HG03457 (cell line): ENCODE data around the gene PLXNB1.

ENCODE experiments used
- ATAC-seq: cut with Tn5 transposase; IDR thresholded peaks from one replicate; pipeline ENCODE4 v1.9.1; 2021; ENCODE audit warnings: moderate number of reproducible peaks; ENCODE audit not compliant: unreplicated experiment

Gene PLXNB1

DNA sequence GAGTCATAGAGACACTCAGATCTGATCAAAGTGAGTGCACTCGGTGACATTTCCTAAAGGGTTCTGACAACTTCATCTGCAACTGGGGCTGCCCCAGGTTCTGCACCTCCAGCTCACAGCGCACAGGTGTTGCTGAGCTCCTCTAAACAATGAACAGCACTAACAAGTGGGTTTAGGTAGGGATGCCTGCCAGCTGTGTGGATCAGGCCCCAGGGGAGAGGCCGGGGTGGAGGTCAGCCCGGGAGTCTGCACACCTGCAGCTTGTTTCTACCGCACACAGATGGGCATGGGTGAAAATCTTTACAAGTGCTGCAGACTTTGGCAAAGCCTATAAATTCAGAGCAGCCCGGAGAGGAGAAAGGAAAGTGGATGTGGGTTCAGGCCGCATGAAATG, 57.5 kb downstream of the PLXNB1 start:
- no peak for ATAC-seq

DNA sequence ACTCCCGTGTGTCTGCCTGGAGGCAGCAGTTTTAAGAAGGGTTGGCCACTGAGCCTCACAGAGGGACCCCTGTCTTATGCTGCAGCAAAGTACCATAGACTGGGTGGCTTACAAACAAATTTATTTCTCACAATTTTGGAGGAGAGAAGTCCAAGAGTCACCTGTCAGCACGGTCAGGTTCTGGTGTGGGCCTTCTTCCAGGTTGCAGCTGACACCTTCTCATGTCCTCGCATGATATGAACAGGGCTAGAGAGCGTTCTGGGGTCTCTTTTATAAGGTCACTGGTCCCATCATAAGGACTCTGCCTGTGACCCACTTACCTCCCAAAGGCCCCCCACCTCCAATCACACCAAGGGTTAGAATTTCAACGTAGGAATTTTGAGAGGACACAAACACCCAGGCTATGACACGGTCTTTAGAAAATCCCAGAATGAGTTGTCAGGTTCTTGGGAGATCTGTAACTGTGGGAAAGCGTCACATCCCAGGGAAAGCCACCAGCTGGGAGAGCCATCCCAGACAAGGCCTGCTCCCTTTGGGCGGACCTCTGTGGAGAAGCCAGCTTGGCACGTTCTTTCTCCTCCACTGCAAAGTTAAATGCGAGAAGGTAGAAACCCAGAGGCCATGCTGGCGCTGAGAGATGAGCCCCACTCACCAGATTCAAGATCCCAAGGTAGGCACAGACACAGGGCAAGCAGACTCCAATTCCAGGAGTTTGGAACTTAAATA, 58.1 kb downstream of the PLXNB1 start, which contains the start of gene FBXW12:
TSS of gene FBXW12 (plus strand) at position 569 of the 726 bp plus-strand sequence. CDS start 549 bp downstream, outside the sequence.
- no peak for ATAC-seq

GRCh38 chr3:48370333-48370713, 59.6 kb downstream of the PLXNB1 start:
- no peak for ATAC-seq

DNA sequence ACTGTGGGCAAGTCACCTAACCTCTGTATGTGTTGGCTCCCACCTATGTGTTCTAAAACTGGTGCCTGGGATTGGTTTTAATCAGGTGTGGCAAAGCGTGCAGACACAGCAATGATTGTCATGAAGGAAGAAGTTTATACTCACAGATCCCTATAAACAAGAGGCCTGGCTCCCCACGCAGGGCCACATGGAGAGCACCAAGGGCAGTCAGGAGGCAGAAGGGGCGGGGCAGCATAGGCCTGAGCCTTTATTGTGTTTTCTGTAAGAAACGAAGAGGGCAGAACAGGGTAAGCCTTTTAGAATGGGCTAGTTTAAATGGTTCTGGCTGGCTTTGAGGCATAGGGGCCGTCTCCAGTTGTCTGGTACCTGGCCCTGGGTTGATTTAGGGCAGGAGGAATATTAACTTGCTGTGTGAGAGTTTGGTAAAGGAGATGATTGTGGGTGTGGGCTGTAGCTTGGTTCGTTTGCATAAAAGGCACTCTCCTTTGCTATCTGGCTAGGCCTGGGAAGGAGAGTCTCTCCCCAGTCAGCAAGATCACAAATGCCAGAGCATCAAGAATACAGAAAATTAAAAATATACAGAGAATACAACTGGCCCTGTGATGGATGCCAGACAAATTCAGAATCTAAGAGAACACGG, 60.1 kb downstream of the PLXNB1 start:
- no peak for ATAC-seq

GRCh38 chr3:48367201-48367600, 62.7 kb downstream of the PLXNB1 start:
- no peak for ATAC-seq

- no peak for ATAC-seq
These were observed 65.0 kb downstream of the PLXNB1 start for GRCh38 chr3:48364840-48365239.

- no peak for ATAC-seq
These were observed 68.0 kb downstream of the PLXNB1 start for GRCh38 chr3:48361928-48362327.

DNA sequence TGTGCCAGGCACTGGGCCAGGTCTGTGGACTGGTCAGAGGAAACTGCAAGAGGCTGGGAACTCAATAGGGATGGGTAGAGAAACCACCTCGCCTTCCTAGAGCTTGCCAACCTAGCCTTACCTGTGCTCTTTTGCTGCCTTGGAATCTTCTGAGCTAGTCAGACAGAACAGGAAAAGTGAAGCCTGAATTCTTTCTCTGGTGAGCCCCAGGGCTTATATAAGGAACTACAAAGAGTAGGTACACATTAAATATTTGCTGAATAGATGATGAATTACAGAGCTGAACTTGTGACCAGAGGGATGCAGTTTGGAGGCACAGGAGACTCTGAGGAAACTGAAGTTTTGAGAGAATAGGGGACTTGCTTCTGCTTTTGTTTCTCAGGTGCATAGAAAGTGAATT, 73.5 kb downstream of the PLXNB1 start:
- no peak for ATAC-seq

- ATAC-seq: no peak
These were observed 75.9 kb downstream of the PLXNB1 start for GRCh38 chr3:48353987-48354386.
